BE2C (cell line): ENCODE data around the gene PRKN.

ENCODE experiments used
- DNase-seq: peaks from one replicate; pipeline ENCODE4 v3.0.0-alpha.2; 2020
- H3K27me3 ChIP-seq: fragments of 250-450 bp; sonication (Bioruptor Pico); 2 replicates; pipeline ENCODE4 v1.5.1; 2020; ENCODE audit warnings: mild to moderate bottlenecking
- H3K36me3 ChIP-seq: fragments of 250-450 bp; sonication (Bioruptor Pico); 2 replicates; pipeline ENCODE4 v1.5.1; 2020; ENCODE audit warnings: mild to moderate bottlenecking
- H3K4me1 ChIP-seq: fragments of 250-450 bp; sonication (Bioruptor Pico); 2 replicates; pipeline ENCODE4 v1.5.1; 2020
- H3K4me3 ChIP-seq: 2 replicates; pipeline ENCODE4 v1.5.1; 2011; ENCODE audit warnings: low read depth, low read length
- H3K9me3 ChIP-seq: fragments of 250-450 bp; sonication (Bioruptor Pico); 2 replicates; pipeline ENCODE4 v1.5.1; 2020
- TF ChIP-seq, protein P1 (sequence below): IDR thresholded peaks from 2 replicates; pipeline ENCODE4 v1.5.1; 2012; ENCODE audit warnings: mild to moderate bottlenecking, low read depth, low read length

The PRKN gene

GRCh38 chr6:162631546-162631945 is 96.0 kb downstream of the PRKN start:
- H3K36me3 ChIP-seq: no peaks in the 10 kb centered on the region
- TF ChIP-seq, protein P1, sequence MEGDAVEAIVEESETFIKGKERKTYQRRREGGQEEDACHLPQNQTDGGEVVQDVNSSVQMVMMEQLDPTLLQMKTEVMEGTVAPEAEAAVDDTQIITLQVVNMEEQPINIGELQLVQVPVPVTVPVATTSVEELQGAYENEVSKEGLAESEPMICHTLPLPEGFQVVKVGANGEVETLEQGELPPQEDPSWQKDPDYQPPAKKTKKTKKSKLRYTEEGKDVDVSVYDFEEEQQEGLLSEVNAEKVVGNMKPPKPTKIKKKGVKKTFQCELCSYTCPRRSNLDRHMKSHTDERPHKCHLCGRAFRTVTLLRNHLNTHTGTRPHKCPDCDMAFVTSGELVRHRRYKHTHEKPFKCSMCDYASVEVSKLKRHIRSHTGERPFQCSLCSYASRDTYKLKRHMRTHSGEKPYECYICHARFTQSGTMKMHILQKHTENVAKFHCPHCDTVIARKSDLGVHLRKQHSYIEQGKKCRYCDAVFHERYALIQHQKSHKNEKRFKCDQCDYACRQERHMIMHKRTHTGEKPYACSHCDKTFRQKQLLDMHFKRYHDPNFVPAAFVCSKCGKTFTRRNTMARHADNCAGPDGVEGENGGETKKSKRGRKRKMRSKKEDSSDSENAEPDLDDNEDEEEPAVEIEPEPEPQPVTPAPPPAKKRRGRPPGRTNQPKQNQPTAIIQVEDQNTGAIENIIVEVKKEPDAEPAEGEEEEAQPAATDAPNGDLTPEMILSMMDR: no peak
- no peak for DNase-seq
- no peaks in the 10 kb centered on the region for H3K27me3 ChIP-seq
- H3K4me1 ChIP-seq: no peaks in the 10 kb centered on the region
- H3K9me3 ChIP-seq: no peaks in the 10 kb centered on the region
- no peak overlapping the region for H3K4me3 ChIP-seq

- H3K9me3 ChIP-seq: no peaks in the 10 kb centered on the region
- no peaks in the 10 kb centered on the region for H3K36me3 ChIP-seq
- no peak overlapping the region for H3K4me3 ChIP-seq
- no peaks in the 10 kb centered on the region for H3K27me3 ChIP-seq
- H3K4me1 ChIP-seq: no peaks in the 10 kb centered on the region
- no peak for DNase-seq
- TF ChIP-seq, protein P1: no peak
These were observed 97.5 kb downstream of the PRKN start for GRCh38 chr6:162630069-162630468.

GRCh38 chr6:162627825-162628224 is 99.7 kb downstream of the PRKN start:
- TF ChIP-seq, protein P1: no peak
- DNase-seq: no peak
- H3K4me3 ChIP-seq: no peak overlapping the region
- H3K9me3 ChIP-seq: no peaks in the 10 kb centered on the region
- H3K36me3 ChIP-seq: no peaks in the 10 kb centered on the region
- no peaks in the 10 kb centered on the region for H3K27me3 ChIP-seq
- no peaks in the 10 kb centered on the region for H3K4me1 ChIP-seq

- Histone ChIP-seq H3K4me1 (no peaks in the 10 kb centered on the region), H3K27me3 (no peaks in the 10 kb centered on the region), H3K4me3 (no peak overlapping the region), H3K36me3 (no peaks in the 10 kb centered on the region), H3K9me3 (no peaks in the 10 kb centered on the region)
- DNase-seq: no peak
- TF ChIP-seq, protein P1: no peak
These were observed 100.2 kb downstream of the PRKN start for GRCh38 chr6:162627362-162627761.

- DNase-seq: no peak
- Histone ChIP-seq H3K4me3 (no peak overlapping the region), H3K36me3 (no peaks in the 10 kb centered on the region), H3K27me3 (no peaks in the 10 kb centered on the region), H3K4me1 (no peaks in the 10 kb centered on the region), H3K9me3 (no peaks in the 10 kb centered on the region)
- TF ChIP-seq, protein P1: no peak
These were observed 100.7 kb downstream of the PRKN start for GRCh38 chr6:162626869-162627268.

GRCh38 chr6:162625846-162626540 is 101.6 kb downstream of the PRKN start:
- no peak for DNase-seq
- Histone ChIP-seq H3K9me3 (no peaks in the 10 kb centered on the region), H3K4me3 (no peak overlapping the region), H3K27me3 (no peaks in the 10 kb centered on the region), H3K36me3 (no peaks in the 10 kb centered on the region), H3K4me1 (peaks cover 8% of the 10 kb centered on the region)
- TF ChIP-seq, protein P1: no peak
